ENCODE results near the gene HNRNPA2B1.

Gene HNRNPA2B1

GRCh38 chr7:26155531-26156375 is 44.8 kb downstream of the HNRNPA2B1 start:
- peak; percentile 49 for ATAC-seq
- TF ChIP-seq CSDC2 (CRISPR knock-in tag; IDR thresholded peaks at IDR 0.05) = peak; percentile 36; the same call in 1 of the 2 replicates
- TF ChIP-seq ZNF70 (CRISPR knock-in tag; IDR thresholded peaks at IDR 0.05) = no peak
- TF ChIP-seq ZC3H10 (CRISPR knock-in tag; IDR thresholded peaks at IDR 0.05) = no peak
- no peak for TF ChIP-seq TOX (CRISPR knock-in tag; IDR thresholded peaks at IDR 0.05; ENCODE audit: borderline replicate concordance)
- TF ChIP-seq ARNTL (CRISPR knock-in tag; IDR thresholded peaks at IDR 0.05; ENCODE audit: borderline replicate concordance, low read depth) = no peak
- no peak for TF ChIP-seq POU6F1 (CRISPR knock-in tag; IDR thresholded peaks at IDR 0.05; ENCODE audit: borderline replicate concordance, low read depth)
- no peak for TF ChIP-seq ZFP3 (CRISPR knock-in tag; IDR thresholded peaks at IDR 0.05)

- ATAC-seq = no peak
- TF ChIP-seq ZFP30 (CRISPR knock-in tag; IDR thresholded peaks at IDR 0.05) (no peak), SNAI2 (CRISPR knock-in tag; IDR thresholded peaks at IDR 0.05) (no peak)
These were observed 46.4 kb downstream of the HNRNPA2B1 start for GRCh38 chr7:26153823-26154783.

- ATAC-seq = no peak
- TF ChIP-seq BACH2 (CRISPR knock-in tag; IDR thresholded peaks at IDR 0.05; ENCODE audit: borderline replicate concordance) (no peak), TCF4 (CRISPR knock-in tag; IDR thresholded peaks at IDR 0.05; ENCODE audit: borderline replicate concordance) (no peak)
These were observed 47.2 kb downstream of the HNRNPA2B1 start for GRCh38 chr7:26153241-26153822.

GRCh38 chr7:26152782-26153240 is 47.7 kb downstream of the HNRNPA2B1 start:
- peak; percentile 2; the same call in 1 of the 3 replicates for ATAC-seq

- ATAC-seq = peak; percentile 79
- no peak for TF ChIP-seq ZFP3 (CRISPR knock-in tag; IDR thresholded peaks at IDR 0.05)
- no peak for TF ChIP-seq PPARA (CRISPR knock-in tag; IDR thresholded peaks at IDR 0.05; ENCODE audit: borderline replicate concordance)
- TF ChIP-seq ISL1 (CRISPR knock-in tag; IDR thresholded peaks at IDR 0.05) = no peak
- TF ChIP-seq ZNF70 (CRISPR knock-in tag; IDR thresholded peaks at IDR 0.05) = no peak
- no peak; the same call in 1 of the 2 replicates for TF ChIP-seq ZFP30 (CRISPR knock-in tag; IDR thresholded peaks at IDR 0.05)
- no peak for TF ChIP-seq ZNF8 (CRISPR knock-in tag; IDR thresholded peaks at IDR 0.05)
- no peak for TF ChIP-seq ZNF565 (CRISPR knock-in tag; conservative IDR thresholded peaks at IDR 0.05; ENCODE audit: low read depth)
- TF ChIP-seq CSRNP3 (CRISPR knock-in tag; IDR thresholded peaks at IDR 0.05) = no peak
- no peak for TF ChIP-seq TSHZ2 (CRISPR knock-in tag; IDR thresholded peaks at IDR 0.05)
- no peak for TF ChIP-seq POU6F1 (CRISPR knock-in tag; IDR thresholded peaks at IDR 0.05; ENCODE audit: borderline replicate concordance, low read depth)
- no peak for TF ChIP-seq BACH2 (CRISPR knock-in tag; IDR thresholded peaks at IDR 0.05; ENCODE audit: borderline replicate concordance)
- TF ChIP-seq OSR1 (CRISPR knock-in tag; IDR thresholded peaks at IDR 0.05) = no peak
- no peak for TF ChIP-seq PATZ1 (CRISPR knock-in tag; IDR thresholded peaks at IDR 0.05; ENCODE audit: borderline replicate concordance)
- no peak for TF ChIP-seq GLIS3 (CRISPR knock-in tag; IDR thresholded peaks at IDR 0.05)
- TF ChIP-seq SNAI2 (CRISPR knock-in tag; IDR thresholded peaks at IDR 0.05) = no peak
- no peak for TF ChIP-seq ZC3H10 (CRISPR knock-in tag; IDR thresholded peaks at IDR 0.05)
- TF ChIP-seq TCF4 (CRISPR knock-in tag; IDR thresholded peaks at IDR 0.05; ENCODE audit: borderline replicate concordance) = no peak
These were observed 48.4 kb downstream of the HNRNPA2B1 start, which contains the start of gene NFE2L3 for GRCh38 chr7:26151953-26152781. TSS of gene NFE2L3 (plus strand) at chr7:26152198. CDS start at chr7:26152499, 301 bp downstream.
